Measurements from ENCODE around the gene ANKZF1.

The ANKZF1 gene

DNA sequence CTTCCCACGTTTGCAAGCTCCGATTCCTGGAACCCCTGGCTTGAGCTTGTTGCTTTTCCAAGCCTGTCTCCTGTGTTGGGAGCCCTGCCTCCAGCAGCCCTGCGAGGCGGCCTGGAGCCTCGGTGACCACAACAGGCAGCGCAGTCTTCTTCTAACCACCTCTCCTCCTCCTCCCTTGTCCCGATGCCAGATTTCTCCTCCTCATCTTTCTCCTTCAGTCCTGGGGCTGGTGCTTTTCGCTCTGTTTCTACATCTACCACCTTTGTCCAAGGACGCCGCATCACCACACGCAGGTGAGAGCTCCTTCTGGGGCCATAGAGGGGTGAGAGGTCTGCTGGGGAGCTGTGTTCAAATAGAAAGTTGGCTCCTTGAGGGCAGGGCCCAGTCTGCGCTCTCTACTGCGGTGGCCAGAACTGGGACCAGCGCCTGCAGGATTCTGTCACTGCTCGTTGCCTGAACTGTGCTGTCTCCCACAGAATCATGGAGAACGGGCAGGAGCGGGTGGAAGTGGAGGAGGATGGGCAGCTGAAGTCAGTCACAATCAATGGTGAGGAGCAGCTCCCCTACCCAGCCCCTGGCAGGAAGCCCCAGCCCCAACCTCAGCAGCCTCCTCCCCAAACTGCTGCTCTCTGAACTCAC, 53.5 kb downstream of the ANKZF1 start:
- DNase-seq (ENCODE audit: low spot score): no peak

DNA sequence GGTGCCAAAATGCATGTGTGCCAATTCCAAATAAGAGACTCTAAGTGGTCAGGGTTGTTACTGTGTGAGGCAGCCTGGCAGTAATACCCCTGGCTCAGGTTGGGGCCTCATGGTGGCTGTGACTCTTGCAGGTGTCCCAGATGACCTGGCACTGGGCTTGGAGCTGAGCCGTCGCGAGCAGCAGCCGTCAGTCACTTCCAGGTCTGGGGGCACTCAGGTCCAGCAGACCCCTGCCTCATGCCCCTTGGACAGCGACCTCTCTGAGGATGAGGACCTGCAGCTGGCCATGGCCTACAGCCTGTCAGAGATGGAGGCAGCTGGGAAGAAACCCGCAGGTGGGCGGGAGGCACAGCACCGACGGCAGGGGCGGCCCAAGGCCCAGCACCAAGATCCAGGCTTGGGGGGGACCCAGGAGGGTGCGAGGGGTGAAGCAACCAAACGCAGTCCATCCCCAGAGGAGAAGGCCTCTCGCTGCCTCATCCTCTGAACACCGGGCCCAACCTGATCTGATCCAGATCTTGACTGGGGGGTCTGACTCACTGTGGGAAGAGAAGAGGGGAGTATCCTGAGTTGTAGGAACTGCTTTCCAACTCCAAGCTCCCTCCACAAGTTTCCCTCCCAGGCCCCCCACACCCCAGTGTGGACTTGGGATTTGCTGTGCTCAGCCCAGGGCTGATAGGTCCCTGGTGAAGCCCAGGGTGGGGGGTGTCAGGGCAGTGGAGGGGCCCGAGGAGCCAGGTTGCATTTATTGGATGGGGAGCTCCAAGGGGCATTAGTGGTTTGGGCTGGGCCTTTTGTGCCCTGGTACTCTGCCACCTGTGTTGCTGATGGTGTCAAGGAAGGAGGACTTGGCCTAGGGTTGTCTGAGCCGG, 55.1 kb downstream of the ANKZF1 start:
- no peak for DNase-seq (ENCODE audit: low spot score)

DNA sequence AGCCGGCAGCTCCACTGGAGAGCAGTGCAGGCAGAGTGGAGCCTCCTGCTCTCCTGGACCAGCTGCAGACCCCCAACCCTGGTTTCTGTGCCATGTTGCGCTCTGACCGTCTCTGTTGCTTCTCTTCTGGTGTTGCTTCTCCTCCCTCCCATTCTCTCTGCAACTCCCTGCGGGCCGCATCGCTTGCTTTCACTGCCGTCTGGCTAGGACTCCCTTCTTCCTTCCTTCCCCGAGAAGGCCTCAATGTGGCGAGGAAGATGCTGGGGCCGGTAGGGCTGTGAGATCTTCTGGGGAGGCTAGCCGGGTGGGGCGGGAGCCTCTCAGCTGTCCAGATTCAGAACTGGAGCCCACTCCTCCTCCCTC, 55.7 kb downstream of the ANKZF1 start:
- DNase-seq (ENCODE audit: low spot score): no peak

DNA sequence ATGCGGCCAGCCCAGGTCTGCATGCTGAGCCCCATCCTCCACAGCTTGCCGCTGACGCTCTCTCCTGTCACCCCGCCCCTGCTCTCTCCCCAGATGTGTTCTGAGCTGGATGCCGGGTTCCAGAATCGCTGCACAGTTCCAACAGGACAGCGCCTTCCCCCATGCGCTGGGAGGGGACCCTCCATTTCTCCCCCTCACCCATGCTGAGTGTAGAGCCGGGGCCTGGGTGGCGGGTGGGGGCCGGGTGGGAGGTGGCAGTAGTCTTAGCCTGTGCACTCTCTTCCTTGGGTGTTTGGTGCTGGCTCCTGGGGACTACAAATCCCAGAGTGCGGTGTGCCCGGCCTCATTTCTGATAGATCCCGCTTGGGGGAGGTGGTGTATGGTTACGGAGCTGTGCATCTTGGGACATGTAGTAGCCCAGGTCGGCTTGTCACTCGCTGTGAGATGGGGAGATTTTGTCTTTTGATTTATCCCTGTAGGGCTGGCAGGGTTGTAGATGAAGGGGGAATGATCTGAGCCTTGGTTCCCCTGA, 56.4 kb downstream of the ANKZF1 start:
- DNase-seq (ENCODE audit: low spot score): no peak
